GM19043 (cell line): ENCODE data around the gene CCDC195.

Experiments used
- ATAC-seq: cut with Tn5 transposase; IDR thresholded peaks from one replicate; pipeline ENCODE4 v1.9.1; 2021; ENCODE audit warnings: low read depth; ENCODE audit not compliant: unreplicated experiment

Gene CCDC195, protein sequence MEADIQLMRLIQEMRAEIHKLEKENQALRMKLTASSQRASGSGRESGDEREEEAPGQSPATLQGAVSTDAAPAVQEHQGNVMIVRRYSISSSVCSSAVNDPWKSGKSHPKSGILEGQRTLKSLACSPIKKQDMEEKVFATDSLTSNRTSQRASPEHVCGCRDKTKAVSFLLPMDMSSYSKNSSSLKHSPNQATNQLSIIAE

DNA sequence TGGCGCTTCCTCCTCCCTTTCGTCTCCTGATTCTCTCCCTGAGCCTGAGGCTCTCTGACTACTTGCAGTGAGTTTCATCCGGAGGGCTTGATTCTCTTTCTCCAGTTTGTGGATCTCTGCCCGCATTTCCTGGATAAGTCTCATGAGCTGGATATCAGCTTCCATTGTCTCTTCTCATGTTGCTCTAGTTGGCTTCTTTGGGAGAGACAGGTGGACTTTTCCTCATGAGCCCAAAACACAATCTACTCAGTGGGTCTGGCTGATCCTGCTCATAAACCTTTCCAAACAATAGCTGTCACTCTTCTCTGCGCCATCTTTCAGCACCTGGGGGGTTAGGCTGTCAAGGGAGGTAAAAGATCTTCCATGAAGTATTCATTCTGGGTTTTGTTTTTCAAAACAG, at the start of gene CCDC195:
CCDC195 (minus strand) TSS at position 165 of the 400 bp plus-strand sequence; CDS start at position 165, 0 bp downstream.
- no peak for ATAC-seq

DNA sequence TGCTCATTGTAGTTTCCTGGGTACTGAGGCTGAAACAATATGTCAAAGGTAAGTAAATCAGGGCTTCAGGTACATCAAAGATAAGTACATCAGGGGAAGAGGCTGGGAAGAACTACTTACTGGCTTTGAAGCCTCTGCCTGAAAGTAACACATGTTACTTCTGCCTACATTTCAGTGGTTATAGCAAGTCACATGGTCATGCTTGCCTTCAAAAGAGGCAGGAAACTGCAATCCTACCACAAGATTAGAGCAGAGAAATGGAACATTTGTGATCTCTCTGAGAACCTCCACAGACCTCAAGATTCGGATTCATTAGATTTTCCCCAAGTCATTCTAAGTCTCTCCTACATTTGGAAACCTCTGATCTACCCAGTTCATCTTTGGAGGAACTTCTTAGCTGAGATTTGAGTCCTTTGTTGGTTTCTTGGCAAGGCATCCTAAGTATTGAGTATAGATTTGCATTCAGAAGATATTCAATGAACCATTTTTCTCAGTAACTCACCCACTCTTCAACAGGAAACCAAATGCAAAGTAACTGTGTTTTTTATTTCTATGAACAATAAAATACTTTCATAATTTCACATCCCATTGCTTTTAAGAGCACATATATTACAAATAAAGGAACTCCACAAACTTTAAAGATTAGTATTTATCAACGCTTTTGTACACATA, 48.5 kb upstream of the CCDC195 start:
- peak; percentile 49 for ATAC-seq

- no peak for ATAC-seq
Observed at GRCh38 chr2:224757934-224758548, 41.9 kb upstream of the CCDC195 start.

GRCh38 chr2:224753743-224754540, 37.8 kb upstream of the CCDC195 start:
- ATAC-seq = no peak

GRCh38 chr2:224751996-224752698, 36.0 kb upstream of the CCDC195 start:
- ATAC-seq = peak; percentile 66

DNA sequence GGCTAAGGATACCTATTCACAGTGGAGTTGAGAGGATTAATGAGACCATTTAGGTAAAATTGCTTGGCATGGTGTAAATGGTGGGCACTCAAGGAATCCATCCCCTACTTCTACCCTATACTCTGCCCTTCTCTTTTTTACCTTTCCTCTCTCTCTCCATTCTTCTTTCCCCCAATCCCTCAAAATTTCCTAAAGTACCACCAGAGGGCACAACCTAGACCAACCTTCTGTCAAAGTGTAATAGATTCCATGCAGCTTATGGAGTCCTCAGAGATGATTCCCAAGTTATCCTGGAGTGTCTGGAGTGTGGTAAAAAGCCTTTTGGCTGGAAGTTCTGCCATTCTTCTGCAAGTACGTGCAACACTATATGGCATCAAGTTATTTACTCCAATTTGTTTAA, 33.0 kb upstream of the CCDC195 start:
- ATAC-seq = no peak

- ATAC-seq = no peak
Observed at GRCh38 chr2:224747765-224748164, 31.6 kb upstream of the CCDC195 start.

GRCh38 chr2:224736227-224736626, 20.1 kb upstream of the CCDC195 start:
- no peak for ATAC-seq

DNA sequence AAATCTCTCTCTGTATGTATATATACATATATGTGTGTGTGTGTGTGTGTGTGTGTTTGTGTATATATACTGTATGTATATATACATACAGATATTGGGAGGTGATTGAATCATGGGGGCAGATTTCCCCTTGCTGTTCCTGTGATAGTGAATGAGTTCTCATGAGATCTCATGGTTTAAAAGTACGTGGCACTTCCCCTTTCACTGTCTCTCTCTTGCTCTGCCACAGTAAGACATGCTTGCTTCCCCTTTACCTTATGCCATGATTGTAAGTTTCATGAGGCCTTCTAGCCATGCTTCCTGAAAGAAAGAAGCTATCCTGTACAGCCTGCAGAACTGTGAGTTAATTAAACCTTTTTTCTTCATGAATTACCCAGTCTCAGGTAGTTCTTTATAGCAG, 18.8 kb upstream of the CCDC195 start:
- no peak for ATAC-seq

DNA sequence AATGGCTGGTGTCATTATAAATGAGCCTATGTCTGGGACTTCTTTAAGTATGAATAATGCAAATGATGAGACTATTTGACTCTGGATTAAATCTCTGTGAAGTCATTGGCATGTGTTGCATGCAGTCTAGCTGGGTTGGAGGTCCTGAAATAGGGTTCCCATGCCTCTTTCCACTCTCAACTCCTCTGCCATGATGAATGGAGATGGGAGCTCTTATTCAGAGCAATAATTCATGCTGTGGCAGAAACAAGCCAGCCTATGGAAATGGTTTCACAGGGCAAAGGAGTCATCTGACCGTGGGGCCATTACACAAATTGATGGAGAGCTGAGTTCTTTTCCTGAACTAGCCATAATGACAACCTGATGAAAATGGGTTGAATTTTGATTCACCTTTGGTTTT, 15.5 kb upstream of the CCDC195 start:
- no peak for ATAC-seq

DNA sequence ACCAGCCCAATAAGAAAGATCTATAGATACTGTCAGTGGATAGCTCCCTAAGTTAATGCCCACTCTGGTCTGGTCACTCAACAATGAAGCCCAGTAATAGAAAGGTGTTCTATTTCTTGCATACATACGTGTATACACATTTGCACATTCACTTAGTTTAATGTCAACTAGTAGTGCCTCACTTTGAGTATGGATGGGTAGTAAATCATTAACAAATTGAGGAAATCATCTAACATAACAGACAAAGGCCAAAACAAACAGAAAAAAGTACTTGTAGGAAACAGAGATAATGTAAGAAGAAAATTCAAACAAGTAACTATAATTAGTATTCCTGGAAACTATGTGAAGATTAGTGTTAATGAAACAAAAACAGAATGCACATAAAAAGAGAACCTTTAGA, 13.3 kb upstream of the CCDC195 start:
- no peak for ATAC-seq

DNA sequence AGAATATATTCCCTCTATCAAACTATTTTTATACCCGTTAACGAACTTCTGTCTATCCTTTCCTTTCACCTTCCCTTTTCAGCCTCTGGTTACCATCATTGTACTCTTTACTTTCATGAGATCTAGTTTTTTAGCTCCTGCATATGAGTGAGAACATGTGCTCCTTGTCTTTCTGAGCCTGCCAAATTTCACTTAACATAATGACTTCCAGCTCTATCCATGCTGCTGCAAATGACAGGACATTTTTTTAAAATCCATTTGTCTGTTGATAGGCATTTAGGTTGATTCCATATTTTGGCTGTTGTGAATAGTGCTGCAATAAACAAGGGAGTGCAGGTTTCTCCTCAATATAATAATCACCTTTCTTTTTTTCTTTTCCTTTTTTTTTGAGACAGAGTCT, 8.2 kb upstream of the CCDC195 start:
- ATAC-seq = no peak

- no peak for ATAC-seq
Observed at GRCh38 chr2:224723586-224724217, 7.5 kb upstream of the CCDC195 start.

DNA sequence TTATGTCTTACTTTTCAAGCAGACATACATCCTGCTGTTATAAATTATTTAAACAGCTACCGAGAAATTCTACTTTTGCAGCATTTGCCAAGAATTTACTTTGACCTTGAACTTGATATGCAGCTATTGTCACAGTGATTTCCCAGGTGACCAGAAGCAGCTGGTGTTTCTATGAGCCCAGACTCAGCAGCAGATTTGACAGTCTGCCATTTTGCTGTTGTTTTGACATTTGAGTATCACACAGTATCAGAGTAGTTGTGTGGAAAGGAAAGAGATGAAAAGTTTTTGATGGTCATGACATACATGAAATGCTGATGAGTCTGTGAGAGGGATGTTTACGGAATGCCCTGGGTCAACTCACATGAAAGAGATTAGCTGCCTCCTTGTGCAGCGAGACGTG, 6.6 kb upstream of the CCDC195 start:
- no peak for ATAC-seq

- ATAC-seq = no peak
Observed at GRCh38 chr2:224722250-224722649, 6.1 kb upstream of the CCDC195 start.

DNA sequence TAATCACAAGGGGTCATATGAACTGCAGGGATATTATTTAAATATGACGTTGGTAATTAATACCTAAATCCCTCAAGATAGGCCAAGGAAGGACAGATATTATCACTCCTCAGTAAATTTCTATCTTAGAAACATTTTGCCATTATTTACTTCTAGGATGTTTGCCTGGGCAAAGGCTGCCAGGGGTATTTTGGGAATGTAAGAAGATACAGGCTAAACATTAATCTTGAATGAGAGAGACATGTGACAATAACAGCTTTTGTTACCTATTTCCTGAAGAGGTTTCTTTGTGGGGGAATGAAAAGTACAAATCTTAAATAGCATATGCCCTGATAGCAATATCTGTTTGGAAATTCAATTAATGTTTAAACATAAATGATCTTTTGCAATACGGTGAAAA, 756 bp upstream of the CCDC195 start:
- no peak for ATAC-seq

GRCh38 chr2:224711859-224712665, 4.1 kb downstream of the CCDC195 start:
- ATAC-seq = no peak

- no peak for ATAC-seq
Observed at GRCh38 chr2:224711381-224711780, 4.8 kb downstream of the CCDC195 start.

DNA sequence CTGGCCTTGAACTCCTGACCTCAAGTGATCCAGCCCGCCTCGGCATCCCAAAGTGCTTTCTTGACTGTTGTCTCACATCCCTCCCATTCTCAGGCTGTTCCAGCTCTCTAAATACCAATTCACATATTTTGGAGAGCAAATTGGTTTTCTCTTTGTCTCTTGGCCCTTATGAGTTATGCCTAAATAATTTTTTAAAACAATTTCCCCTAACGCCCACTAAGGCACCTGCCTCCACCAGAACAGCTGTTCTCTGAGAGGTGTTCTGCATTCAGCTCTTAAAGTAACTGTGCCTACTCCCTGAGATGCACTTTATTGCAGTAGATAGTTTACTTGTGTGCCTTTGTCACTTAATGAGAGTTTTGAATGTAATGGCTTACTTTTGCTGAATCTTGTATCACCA, 6.9 kb downstream of the CCDC195 start:
- no peak for ATAC-seq
